ENCODE measurements around the gene CCDC146.

The CCDC146 gene

DNA sequence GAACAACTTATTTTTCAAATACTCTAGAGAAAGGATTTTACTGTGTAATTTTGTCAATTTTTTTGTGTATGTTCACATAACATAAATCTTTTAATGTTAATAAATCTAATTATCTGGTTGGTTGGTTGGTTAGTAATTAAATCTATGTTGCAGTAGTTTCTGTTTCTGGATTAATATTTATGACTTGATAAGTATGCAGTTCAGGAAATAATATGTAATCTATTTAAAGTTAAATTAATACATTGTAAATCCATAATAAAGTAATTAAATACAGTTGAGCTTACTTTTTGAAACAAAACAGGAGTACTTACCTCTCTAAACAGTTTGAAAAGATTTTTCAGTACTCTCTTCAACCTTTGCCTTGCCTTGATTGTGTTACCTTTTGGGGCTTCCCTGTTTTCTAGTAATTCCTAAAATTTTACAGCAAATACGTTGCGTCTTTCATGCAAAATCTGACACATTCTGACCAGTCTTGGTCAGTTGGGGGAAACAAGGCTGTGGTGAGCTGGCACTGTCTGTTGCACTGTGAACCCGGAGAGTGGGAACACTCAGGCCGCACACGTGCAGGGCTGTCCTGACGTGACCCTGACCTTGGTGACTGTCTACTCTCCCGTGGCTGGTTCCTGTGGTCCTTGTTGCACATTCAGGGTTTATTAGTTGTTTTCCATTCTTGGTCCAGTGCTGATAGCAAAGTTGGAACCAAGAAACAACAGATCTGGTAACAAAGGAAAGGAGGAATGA lies 122.8 kb downstream of the CCDC146 start:
- Histone ChIP-seq H3K56ac (ENCODE audit: low read length) (peak overlapping the region; percentile 22), H3K27me3 (ENCODE audit: insufficient read depth, low read length, poor library complexity) (no peaks in the 10 kb centered on the region), H4K8ac (ENCODE audit: low read depth, low read length) (no peak overlapping the region), H3K79me1 (ENCODE audit: low read length) (no peaks in the 10 kb centered on the region), H3K4me3 (ENCODE audit: low read length) (no peak overlapping the region), H3K79me2 (ENCODE audit: control insufficient read depth, insufficient read depth, low read length) (no peaks in the 10 kb centered on the region), H4K5ac (ENCODE audit: low read length) (no peak overlapping the region), H3K4me2 (ENCODE audit: low read length) (no peak overlapping the region), H2BK5ac (ENCODE audit: low read length) (no peak overlapping the region), H2BK15ac (replicated peaks; ENCODE audit: low read depth) (no peak overlapping the region), H3K27ac (ENCODE audit: low read depth, low read length) (no peak overlapping the region), H3K18ac (ENCODE audit: low read length) (no peak overlapping the region), H3K36me3 (ENCODE audit: control insufficient read depth, insufficient read depth, low read length) (no peaks in the 10 kb centered on the region), H2AK5ac (ENCODE audit: low read length) (no peak overlapping the region), H3K9ac (ENCODE audit: low read length) (no peak overlapping the region), H2BK120ac (ENCODE audit: low read depth, low read length) (no peak overlapping the region), H3K4ac (ENCODE audit: low read depth, low read length) (no peak overlapping the region), H3K23ac (ENCODE audit: low read length) (peak overlapping the region; percentile 61), H3K4me1 (ENCODE audit: control insufficient read depth, low read depth, low read length) (no peaks in the 10 kb centered on the region)
- no peak for DNase-seq
- WGBS (ENCODE audit: extremely low coverage, insufficient coverage, low lambda C conversion rate), result no CpG with 5 or more reads among the region's 7 CpGs

DNA sequence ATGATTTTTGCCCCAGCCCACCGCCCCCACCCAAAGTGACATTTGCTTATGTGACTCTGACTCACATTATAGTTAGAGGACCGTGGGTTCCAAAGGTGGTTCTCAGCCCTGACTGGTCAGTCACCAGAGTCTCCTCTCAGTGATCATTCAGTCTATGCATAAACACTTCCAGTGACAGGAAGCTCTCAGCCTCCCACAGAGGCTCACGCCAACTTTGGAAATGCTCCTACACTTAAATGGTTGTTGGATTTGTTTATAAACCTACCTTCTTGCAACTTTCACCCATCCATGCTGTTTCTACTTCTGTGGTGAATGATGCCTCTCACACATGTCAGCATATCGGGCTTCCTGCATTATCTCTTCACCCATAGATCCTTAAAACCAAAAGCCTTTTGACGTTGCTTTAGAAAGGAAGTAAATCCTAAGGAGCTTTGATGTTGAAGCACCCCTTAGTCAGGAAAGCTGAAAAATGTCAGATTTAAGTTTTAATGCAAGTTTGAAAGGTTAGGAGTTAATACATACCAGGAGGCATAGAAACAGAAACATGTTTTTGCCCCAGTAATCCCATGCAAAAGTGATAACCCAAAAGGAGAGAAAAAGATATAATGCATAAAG lies 123.7 kb downstream of the CCDC146 start:
- H4K8ac ChIP-seq (ENCODE audit: low read depth, low read length), result no peak overlapping the region
- H3K27ac ChIP-seq (ENCODE audit: low read depth, low read length), result no peak overlapping the region
- H3K9ac ChIP-seq (ENCODE audit: low read length), result no peak overlapping the region
- H4K5ac ChIP-seq (ENCODE audit: low read length), result no peak overlapping the region
- no peak overlapping the region for H3K4me2 ChIP-seq (ENCODE audit: low read length)
- no peak overlapping the region for H2BK5ac ChIP-seq (ENCODE audit: low read length)
- H3K27me3 ChIP-seq (ENCODE audit: insufficient read depth, low read length, poor library complexity), result no peaks in the 10 kb centered on the region
- WGBS (ENCODE audit: extremely low coverage, insufficient coverage, low lambda C conversion rate), result no CpG with 5 or more reads among the region's 5 CpGs
- no peak overlapping the region for H2BK120ac ChIP-seq (ENCODE audit: low read depth, low read length)
- H3K4ac ChIP-seq (ENCODE audit: low read depth, low read length), result no peak overlapping the region
- H3K56ac ChIP-seq (ENCODE audit: low read length), result no peak overlapping the region
- H3K18ac ChIP-seq (ENCODE audit: low read length), result no peak overlapping the region
- DNase-seq, result no peak
- H2AK5ac ChIP-seq (ENCODE audit: low read length), result no peak overlapping the region
- H3K23ac ChIP-seq (ENCODE audit: low read length), result no peak overlapping the region
- no peak overlapping the region for H2BK15ac ChIP-seq (replicated peaks; ENCODE audit: low read depth)
- no peaks in the 10 kb centered on the region for H3K79me2 ChIP-seq (ENCODE audit: control insufficient read depth, insufficient read depth, low read length)
- H3K36me3 ChIP-seq (ENCODE audit: control insufficient read depth, insufficient read depth, low read length), result no peaks in the 10 kb centered on the region
- H3K4me3 ChIP-seq (ENCODE audit: low read length), result no peak overlapping the region
- no peaks in the 10 kb centered on the region for H3K79me1 ChIP-seq (ENCODE audit: low read length)
- H3K4me1 ChIP-seq (ENCODE audit: control insufficient read depth, low read depth, low read length), result no peaks in the 10 kb centered on the region

GRCh38 chr7:77247206-77247850 lies 124.9 kb downstream of the CCDC146 start:
- Histone ChIP-seq H2BK15ac (replicated peaks; ENCODE audit: low read depth) (no peak overlapping the region), H3K9ac (ENCODE audit: low read length) (no peak overlapping the region), H3K18ac (ENCODE audit: low read length) (no peak overlapping the region), H3K4me3 (ENCODE audit: low read length) (no peak overlapping the region), H3K27ac (ENCODE audit: low read depth, low read length) (no peak overlapping the region), H3K36me3 (ENCODE audit: control insufficient read depth, insufficient read depth, low read length) (no peaks in the 10 kb centered on the region), H4K8ac (ENCODE audit: low read depth, low read length) (no peak overlapping the region), H3K4me2 (ENCODE audit: low read length) (no peak overlapping the region), H3K79me1 (ENCODE audit: low read length) (no peaks in the 10 kb centered on the region), H3K56ac (ENCODE audit: low read length) (no peak overlapping the region), H3K4me1 (ENCODE audit: control insufficient read depth, low read depth, low read length) (no peaks in the 10 kb centered on the region), H3K23ac (ENCODE audit: low read length) (no peak overlapping the region), H4K5ac (ENCODE audit: low read length) (no peak overlapping the region), H3K79me2 (ENCODE audit: control insufficient read depth, insufficient read depth, low read length) (no peaks in the 10 kb centered on the region), H3K4ac (ENCODE audit: low read depth, low read length) (no peak overlapping the region), H2BK5ac (ENCODE audit: low read length) (no peak overlapping the region), H2BK120ac (ENCODE audit: low read depth, low read length) (no peak overlapping the region), H2AK5ac (ENCODE audit: low read length) (no peak overlapping the region), H3K27me3 (ENCODE audit: insufficient read depth, low read length, poor library complexity) (no peaks in the 10 kb centered on the region)
- WGBS (ENCODE audit: extremely low coverage, insufficient coverage, low lambda C conversion rate), result no CpG with 5 or more reads among the region's 3 CpGs
- DNase-seq, result peak; percentile 82

- Histone ChIP-seq H3K4ac (ENCODE audit: low read depth, low read length) (no peak overlapping the region), H3K18ac (ENCODE audit: low read length) (no peak overlapping the region), H4K8ac (ENCODE audit: low read depth, low read length) (no peak overlapping the region), H2BK5ac (ENCODE audit: low read length) (no peak overlapping the region), H2BK120ac (ENCODE audit: low read depth, low read length) (no peak overlapping the region), H3K9ac (ENCODE audit: low read length) (no peak overlapping the region), H3K4me3 (ENCODE audit: low read length) (no peak overlapping the region), H3K4me2 (ENCODE audit: low read length) (no peak overlapping the region), H3K56ac (ENCODE audit: low read length) (no peak overlapping the region), H4K5ac (ENCODE audit: low read length) (no peak overlapping the region), H3K4me1 (ENCODE audit: control insufficient read depth, low read depth, low read length) (no peaks in the 10 kb centered on the region), H3K79me2 (ENCODE audit: control insufficient read depth, insufficient read depth, low read length) (no peaks in the 10 kb centered on the region), H3K36me3 (ENCODE audit: control insufficient read depth, insufficient read depth, low read length) (no peaks in the 10 kb centered on the region), H3K27ac (ENCODE audit: low read depth, low read length) (no peak overlapping the region), H2AK5ac (ENCODE audit: low read length) (no peak overlapping the region), H3K79me1 (ENCODE audit: low read length) (no peaks in the 10 kb centered on the region), H2BK15ac (replicated peaks; ENCODE audit: low read depth) (no peak overlapping the region), H3K23ac (ENCODE audit: low read length) (no peak overlapping the region), H3K27me3 (ENCODE audit: insufficient read depth, low read length, poor library complexity) (no peaks in the 10 kb centered on the region)
- no CpG with 5 or more reads among the region's 3 CpGs for WGBS (ENCODE audit: extremely low coverage, insufficient coverage, low lambda C conversion rate)
- DNase-seq, result no peak
Measured at GRCh38 chr7:77248154-77248553, 125.7 kb downstream of the CCDC146 start.

DNA sequence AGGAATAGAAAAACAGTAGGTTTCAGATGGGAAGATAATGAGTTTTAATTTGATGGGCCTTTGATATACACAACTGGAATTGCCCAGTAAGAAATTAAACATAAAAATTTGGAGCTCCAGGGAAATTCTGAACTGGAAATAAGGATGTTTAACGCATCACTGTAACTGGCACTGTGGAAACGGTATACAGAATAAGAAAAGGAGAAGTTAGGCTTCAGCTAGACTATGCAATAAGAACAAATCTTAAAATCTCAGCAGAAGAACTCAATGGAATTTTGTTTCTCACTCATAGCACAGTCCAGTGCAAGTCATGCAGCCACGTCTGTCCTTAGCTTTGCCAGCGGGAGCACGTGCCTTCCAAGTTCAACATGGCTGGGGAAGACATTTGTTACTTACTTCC lies 130.1 kb downstream of the CCDC146 start:
- Histone ChIP-seq H3K18ac (ENCODE audit: low read length) (no peak overlapping the region), H3K4me1 (ENCODE audit: control insufficient read depth, low read depth, low read length) (no peaks in the 10 kb centered on the region), H2BK15ac (replicated peaks; ENCODE audit: low read depth) (no peak overlapping the region), H2BK5ac (ENCODE audit: low read length) (no peak overlapping the region), H3K56ac (ENCODE audit: low read length) (no peak overlapping the region), H4K5ac (ENCODE audit: low read length) (no peak overlapping the region), H3K79me2 (ENCODE audit: control insufficient read depth, insufficient read depth, low read length) (no peaks in the 10 kb centered on the region), H2AK5ac (ENCODE audit: low read length) (no peak overlapping the region), H3K9ac (ENCODE audit: low read length) (no peak overlapping the region), H4K8ac (ENCODE audit: low read depth, low read length) (no peak overlapping the region), H3K36me3 (ENCODE audit: control insufficient read depth, insufficient read depth, low read length) (no peaks in the 10 kb centered on the region), H3K4me2 (ENCODE audit: low read length) (no peak overlapping the region), H3K4ac (ENCODE audit: low read depth, low read length) (no peak overlapping the region), H3K23ac (ENCODE audit: low read length) (no peak overlapping the region), H3K27me3 (ENCODE audit: insufficient read depth, low read length, poor library complexity) (no peaks in the 10 kb centered on the region), H3K27ac (ENCODE audit: low read depth, low read length) (no peak overlapping the region), H3K79me1 (ENCODE audit: low read length) (no peaks in the 10 kb centered on the region), H2BK120ac (ENCODE audit: low read depth, low read length) (no peak overlapping the region), H3K4me3 (ENCODE audit: low read length) (no peak overlapping the region)
- no CpG with 5 or more reads among the region's 5 CpGs for WGBS (ENCODE audit: extremely low coverage, insufficient coverage, low lambda C conversion rate)
- no peak for DNase-seq
